HepG2 (cell line): Measurements from ENCODE around the gene FNDC3B. TPM values are rescaled to one million over a fixed set of nuclear protein-coding genes. Genes with fewer than 3 reads are reported as not detected.

Experiments used
- ATAC-seq: fragments of 200-7000 bp; cut with Tn5 transposase; 3 replicates; pipeline ENCODE4 v1.9.1; 2020; ENCODE audit warnings: mild to moderate bottlenecking, moderate library complexity
- BruUV-seq: library from RNA; stranded (reverse); fragments of 400-500 nt; replicated peaks from 2 replicates; lab custom pipeline; 2021; lab: Mats Ljungman, UMichigan
- CTCF ChIA-PET: fragments of 300-600 bp; formaldehyde crosslinking; extraction: SDS; loops from one replicate; lab custom pipeline; 2021; ENCODE audit warnings: low total read pairs, inconsistent platforms, low intra/inter-chr PET ratio; lab: Yijun Ruan, JAX
- POLR2A ChIA-PET: fragments of 350-600 bp; sonication (Branson Sonifier 250); formaldehyde crosslinking; loops from one replicate; lab custom pipeline; 2020; ENCODE audit warnings: antibody characterized with exemption, inconsistent platforms; lab: Yijun Ruan, JAX
- DNase-seq: peaks from one replicate; pipeline ENCODE4 v3.0.0-alpha.2; 2015; ENCODE audit warnings: low spot score
- FAIRE-seq: peaks from 3 replicates; lab custom pipeline; 2011; peaks lifted over from hg19 to GRCh38; lab: Jason Lieb, UNC
- H2AFZ ChIP-seq: one replicate; pipeline ENCODE4 v1.6.1; 2011; ENCODE audit warnings: low read length, inconsistent platforms
- H3K27ac ChIP-seq: fragments of 300-600 bp; 3 replicates; pipeline ENCODE4 v1.8.0; 2011; ENCODE audit warnings: mixed run types, mild to moderate bottlenecking, mixed read lengths, low read length, inconsistent platforms; ENCODE audit not compliant: insufficient read depth; ENCODE audit errors: extremely low read length
- H3K27me3 ChIP-seq, 2 experiments: fragments of 200-600 bp in 1 of 2; 2 replicates in 1 of 2; 3 replicates in 1 of 2; pipeline versions ENCODE4 v1.6.0 to v1.8.0; 2011; ENCODE audit warnings: low read length in 2 of 2, mild to moderate bottlenecking in 2 of 2, moderate library complexity in 2 of 2, inconsistent platforms in 1 of 2; ENCODE audit not compliant: insufficient read depth in 2 of 2, control insufficient read depth in 1 of 2
- H3K36me3 ChIP-seq, 2 experiments: fragments of 200-600 bp in 1 of 2; replicated peaks in 1 of 2; 2 replicates in 1 of 2; 3 replicates in 1 of 2; pipeline versions ENCODE4 v1.5.1 to v1.8.0; 2011; ENCODE audit warnings: low read length in 2 of 2, inconsistent platforms in 1 of 2; ENCODE audit not compliant: insufficient read depth in 2 of 2, control insufficient read depth in 1 of 2
- H3K4me1 ChIP-seq: 2 replicates; pipeline ENCODE4 v1.5.1; 2012; ENCODE audit warnings: low read length, inconsistent platforms; ENCODE audit not compliant: insufficient read depth
- H3K4me2 ChIP-seq: 2 replicates; pipeline ENCODE4 v1.6.0; 2011; ENCODE audit warnings: low read depth, low read length, inconsistent platforms
- H3K4me3 ChIP-seq, 3 experiments: fragments of 200-600 bp in 1 of 3; sonication (generic), shearing (Covaris generic) in 1 of 3; replicated peaks in 1 of 3; 2 replicates each; pipeline ENCODE4 v1.5.1; 2011 to 2016; ENCODE audit warnings: low read length in 3 of 3, inconsistent platforms in 2 of 3, low read depth in 2 of 3, mild to moderate bottlenecking in 2 of 3, control low read depth in 1 of 3, mixed read lengths in 1 of 3; ENCODE audit not compliant: insufficient read depth in 1 of 3
- H3K79me2 ChIP-seq: one replicate; pipeline ENCODE4 v1.6.1; 2011; ENCODE audit warnings: low read length, inconsistent platforms; ENCODE audit not compliant: insufficient read depth
- H3K9ac ChIP-seq: 2 replicates; pipeline ENCODE4 v1.6.0; 2011; ENCODE audit warnings: mild to moderate bottlenecking, low read depth, low read length, inconsistent platforms; ENCODE audit not compliant: insufficient read depth
- H3K9me3 ChIP-seq: 2 replicates; pipeline ENCODE4 v1.5.1; 2012; ENCODE audit warnings: mild to moderate bottlenecking, low read length
- H4K20me1 ChIP-seq: 2 replicates; pipeline ENCODE4 v1.6.0; 2011; ENCODE audit warnings: inconsistent platforms, mild to moderate bottlenecking, low read length, moderate library complexity; ENCODE audit not compliant: insufficient read depth
- HNF1A ChIP-seq, 2 experiments: sonication (generic) in 1 of 2; formaldehyde crosslinking in 1 of 2; IDR thresholded peaks; 2 replicates each; pipeline versions ENCODE4 v1.4.0 to v1.6.1; 2016 to 2020; ENCODE audit warnings: borderline replicate concordance in 1 of 2, low read depth in 1 of 2, mild to moderate bottlenecking in 1 of 2, missing genetic modification reagents in 1 of 2
- NR2F1 ChIP-seq, 2 experiments: fragments of 450-650 bp in 1 of 2; formaldehyde crosslinking in 1 of 2; IDR thresholded peaks; 2 replicates each; pipeline versions ENCODE4 v1.5.0 to v1.6.1; 2016 to 2020; ENCODE audit warnings: mild to moderate bottlenecking in 1 of 2, missing compliant biosample characterization in 1 of 2, missing genetic modification reagents in 1 of 2, moderate library complexity in 1 of 2
- NR2F6 ChIP-seq, 2 experiments: IDR thresholded peaks; 2 replicates each; pipeline ENCODE4 v1.6.1; 2016; ENCODE audit warnings: antibody characterized with exemption in 1 of 2, mild to moderate bottlenecking in 1 of 2
- POGZ ChIP-seq: sonication (generic); formaldehyde crosslinking; IDR thresholded peaks from 2 replicates; pipeline ENCODE4 v1.4.0; 2020; ENCODE audit warnings: mild to moderate bottlenecking, missing genetic modification reagents
- RBM22 ChIP-seq: fragments of 200-400 bp; formaldehyde crosslinking; optimal IDR thresholded peaks from 2 replicates; pipeline ENCODE3; 2017; ENCODE audit warnings: mild to moderate bottlenecking, low read length, moderate library complexity
- TCF7 ChIP-seq: sonication (generic); IDR thresholded peaks from 2 replicates; pipeline ENCODE4 v1.6.1; 2016; ENCODE audit warnings: antibody characterized with exemption, low read depth
- ZMYM4 ChIP-seq: sonication (generic); formaldehyde crosslinking; IDR thresholded peaks from 2 replicates; pipeline ENCODE4 v1.8.1; 2023; ENCODE audit warnings: mild to moderate bottlenecking, missing genetic modification reagents
- ZNF30 ChIP-seq: sonication (generic); formaldehyde crosslinking; IDR thresholded peaks from 2 replicates; pipeline ENCODE4 v1.5.0; 2020; ENCODE audit warnings: mild to moderate bottlenecking, missing genetic modification reagents
- WGBS: methylation state at CpG from one replicate; pipeline ENCODE4 v1.1.6; 2017; ENCODE audit warnings: low lambda C conversion rate; 5-methylcytosine and 5-hydroxymethylcytosine counted together
- in situ Hi-C: cut with HindIII; loops from 2 replicates; pipeline ENCODE4 v1.10.0; 2017; ENCODE audit warnings: low pct_unique_long_range_greater_than_20kb; ENCODE audit not compliant: extremely low pct_ligation_motif_present
- intact Hi-C: fragments of 100-400 bp; cut with micrococcal nuclease; formaldehyde crosslinking; loops from one replicate; pipeline ENCODE4 v1.10.0; 2022; ENCODE audit not compliant: unreplicated experiment
- polyA plus RNA-seq, 8 experiments: library from polyadenylated mRNA; depleted of rRNA in 3 of 8; stranded (reverse) in 7 of 8; unstranded in 1 of 8; fragments of >200 nt; fragmentation: Illumina TruSeq in 4 of 8; extraction: Trizol in 4 of 8; gene quantifications; 2 replicates each; pipeline versions ENCODE4 v1.2.1 to v1.2.3, GENCODE V29; 2011 to 2016; ENCODE audit warnings: low read depth in 4 of 8, missing spikeins in 1 of 8, mixed read lengths in 1 of 8; ENCODE audit not compliant: insufficient read depth in 1 of 8
- total RNA-seq, 5 experiments: library from RNA; depleted of rRNA; stranded (reverse); fragments of >200 nt; fragmentation: Illumina TruSeq; extraction: Trizol; gene quantifications; 2 replicates each; pipeline ENCODE4 v1.2.3, GENCODE V29; 2016; ENCODE audit warnings: low read depth in 1 of 5

Gene FNDC3B
- total and polyA plus RNA-seq, 2 of the 13 experiments (the other 11 are each of a cell fraction or from before 2014, with no cell fraction given), result 74.8 to 103 TPM

GRCh38 chr3:172224560-172225214 is 185.3 kb downstream of the FNDC3B start:
- H3K4me1 ChIP-seq, result peaks cover 59% of the 10 kb centered on the region
- in situ Hi-C loops (no loop called here), intact Hi-C loops (no loop called here)
- ATAC-seq (peak; percentile 36), DNase-seq (no peak), FAIRE-seq (no peak)
- 74% methylated on average over 7 of the region's 7 CpGs for WGBS
- no peak overlapping the region for H2AFZ ChIP-seq
- peaks cover 98% of the 10 kb centered on the region for H4K20me1 ChIP-seq
- no peak overlapping the region for H3K4me2 ChIP-seq
- CTCF ChIA-PET, result no interaction called here
- peaks cover 96% of the 10 kb centered on the region for H3K79me2 ChIP-seq
- peak in 1 of 2 experiments; percentile 16; a peak in 1 of 4 replicates for TF ChIP-seq NR2F1 (CRISPR knock-in tag; IDR thresholded peaks at IDR 0.05)
- TF ChIP-seq TCF7, result no peak
- TF ChIP-seq POGZ (CRISPR knock-in tag), result 0 out of 2 replicates have a peak, but pooled peaks have one; percentile 32
- peak; percentile 41; the same call in 1 of the 2 replicates for TF ChIP-seq HNF1A (IDR thresholded peaks at IDR 0.05; ENCODE audit: low read depth)
- no peak for TF ChIP-seq HNF1A (CRISPR knock-in tag; IDR thresholded peaks at IDR 0.05; ENCODE audit: borderline replicate concordance)
- peak; percentile 60 for TF ChIP-seq NR2F6 (IDR thresholded peaks at IDR 0.05)
- TF ChIP-seq NR2F6 (CRISPR knock-in tag; IDR thresholded peaks at IDR 0.05), result no peak
- peak; percentile 90 for TF ChIP-seq RBM22
- no peak for TF ChIP-seq ZMYM4 (CRISPR knock-in tag)
- TF ChIP-seq ZNF30 (CRISPR knock-in tag), result 0 out of 2 replicates have a peak, but pooled peaks have one; percentile 19
- peak overlapping the region; percentile 12 for H3K27ac ChIP-seq
- H3K9ac ChIP-seq, result no peak overlapping the region
- H3K4me3 ChIP-seq, result no peak overlapping the region
- H3K27me3 ChIP-seq, result no peaks in the 10 kb centered on the region
- peaks cover 12 to 49% of the 10 kb centered on the region in 2 experiments for H3K36me3 ChIP-seq
- H3K9me3 ChIP-seq, result no peaks in the 10 kb centered on the region
- BruUV-seq, result no TSS peak
- POLR2A ChIA-PET, result no interaction called here
